Stimulated activated naive CD8-positive, alpha-beta T cell treated with anti-CD3 and anti-CD28 coated beads, Interleukin-15, amount 100 ng/mL, for 72 hours (primary cell): ENCODE data around the gene STRBP.
"Not testable (repeated sequence)": the region's sequence is repeated elsewhere in the genome, so short reads cannot be mapped to it uniquely, and the experiment has no call there.

Experiments used
- ATAC-seq: fragments of 150-1000 bp; cut with Tn5 transposase; 2 replicates; pipeline ENCODE4 v1.10.0; 2021; ENCODE audit warnings: mild to moderate bottlenecking, moderate library complexity
- DNase-seq, 2 donors: peaks; one replicate each; pipeline ENCODE4 v3.0.0; 2021 to 2022
- H3K27ac Mint-ChIP-seq, 2 donors: one replicate each; pipeline ENCODE4 v1.8.0; 2022; ENCODE audit warnings: mild to moderate bottlenecking in 2 of 2, mixed read lengths in 2 of 2, moderate library complexity in 2 of 2
- H3K27me3 Mint-ChIP-seq: one replicate; pipeline ENCODE4 v1.8.0; 2022; ENCODE audit warnings: mixed read lengths
- H3K4me1 Mint-ChIP-seq: one replicate; pipeline ENCODE4 v1.8.0; 2022; ENCODE audit warnings: mild to moderate bottlenecking, mixed read lengths
- H3K4me3 Mint-ChIP-seq, 2 donors: one replicate each; pipeline ENCODE4 v1.8.0; 2022; ENCODE audit warnings: mild to moderate bottlenecking in 2 of 2, mixed read lengths in 2 of 2, moderate library complexity in 1 of 2
- H3K9me3 Mint-ChIP-seq, 2 donors: one replicate each; pipeline ENCODE4 v1.8.0; 2022; ENCODE audit warnings: mixed read lengths in 2 of 2

The STRBP gene

DNA sequence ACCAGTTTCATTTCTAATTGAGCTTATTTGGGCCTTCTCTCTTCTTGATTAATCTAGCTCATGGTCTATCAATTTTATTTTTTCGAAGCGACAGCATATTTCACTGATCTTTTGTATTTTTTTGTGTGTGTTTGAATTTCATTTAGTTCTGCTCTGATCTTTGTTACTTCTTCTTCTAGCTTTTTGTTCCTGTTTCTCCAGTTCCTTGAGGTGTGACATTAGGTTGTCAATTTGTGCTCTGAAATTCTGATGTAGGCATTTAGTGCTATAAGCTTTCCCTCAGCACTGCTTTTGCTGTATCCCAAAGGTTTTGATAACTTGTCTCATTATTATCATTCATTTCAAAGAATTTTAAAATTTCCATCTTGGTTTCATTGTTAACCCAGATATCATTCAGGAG lies 67.3 kb downstream of the STRBP start:
- H3K4me3 Mint-ChIP-seq, result no peak overlapping the region
- ATAC-seq (no peak), DNase-seq (no peak)
- no peaks in the 10 kb centered on the region for H3K27me3 Mint-ChIP-seq
- H3K9me3 Mint-ChIP-seq, result peaks cover 0 to 4% of the 10 kb centered on the region in 2 donors
- H3K4me1 Mint-ChIP-seq, result no peaks in the 10 kb centered on the region
- no peak overlapping the region for H3K27ac Mint-ChIP-seq

- not testable (repeated sequence) for H3K4me3 Mint-ChIP-seq, H3K27ac Mint-ChIP-seq, H3K4me1 Mint-ChIP-seq, H3K27me3 Mint-ChIP-seq, DNase-seq, ATAC-seq, H3K9me3 Mint-ChIP-seq
Measured at GRCh38 chr9:123200469-123200868, 67.9 kb downstream of the STRBP start.

DNA sequence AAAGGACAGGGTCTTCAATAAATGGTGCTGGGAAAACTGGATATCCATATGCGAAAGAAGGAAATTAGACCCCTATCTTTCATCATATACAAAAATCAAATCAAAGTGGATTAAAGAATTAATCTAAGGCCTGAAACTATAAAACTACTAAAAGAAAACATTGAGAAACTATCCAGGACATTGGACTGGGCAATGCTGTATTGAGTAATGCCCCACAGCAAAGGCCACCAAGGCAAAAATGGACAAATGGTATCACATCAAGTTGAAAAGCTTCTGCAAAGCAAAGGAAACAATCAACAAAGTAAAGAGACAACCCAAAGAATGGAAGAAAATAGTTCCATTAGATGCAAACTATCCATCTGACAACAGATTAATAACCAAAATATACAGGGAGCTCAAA lies 72.3 kb downstream of the STRBP start:
- no peak overlapping the region for H3K4me3 Mint-ChIP-seq
- peaks cover 0 to 4% of the 10 kb centered on the region in 2 donors for H3K9me3 Mint-ChIP-seq
- H3K27ac Mint-ChIP-seq, result no peak overlapping the region
- DNase-seq (no peak), ATAC-seq (no peak)
- no peaks in the 10 kb centered on the region for H3K27me3 Mint-ChIP-seq
- no peaks in the 10 kb centered on the region for H3K4me1 Mint-ChIP-seq

GRCh38 chr9:123194023-123194422 lies 74.4 kb downstream of the STRBP start:
- no peaks in the 10 kb centered on the region for H3K4me1 Mint-ChIP-seq
- no peak for ATAC-seq
- no peaks in the 10 kb centered on the region for H3K27me3 Mint-ChIP-seq
- H3K9me3 Mint-ChIP-seq, result peaks cover 0 to 4% of the 10 kb centered on the region in 2 donors
- DNase-seq, result no peak
- H3K4me3 Mint-ChIP-seq, result no peak overlapping the region
- no peak overlapping the region for H3K27ac Mint-ChIP-seq

GRCh38 chr9:123191680-123192079 lies 76.7 kb downstream of the STRBP start:
- Mint-ChIP-seq H3K4me3 (no peak overlapping the region), H3K27me3 (no peaks in the 10 kb centered on the region), H3K4me1 (peaks cover 6% of the 10 kb centered on the region), H3K9me3 (peaks cover 0 to 2% of the 10 kb centered on the region in 2 donors), H3K27ac (no peak overlapping the region)
- ATAC-seq (no peak), DNase-seq (no peak)

GRCh38 chr9:123191260-123191659 lies 77.1 kb downstream of the STRBP start:
- ATAC-seq, result no peak
- Mint-ChIP-seq H3K4me3 (no peak overlapping the region), H3K4me1 (peaks cover 6% of the 10 kb centered on the region), H3K27ac (no peak overlapping the region), H3K27me3 (no peaks in the 10 kb centered on the region), H3K9me3 (no peaks in the 10 kb centered on the region)
- DNase-seq, result no peak

- no peak for DNase-seq
- H3K27me3 Mint-ChIP-seq, result no peaks in the 10 kb centered on the region
- no peaks in the 10 kb centered on the region for H3K9me3 Mint-ChIP-seq
- H3K4me1 Mint-ChIP-seq, result peaks cover 6% of the 10 kb centered on the region
- H3K27ac Mint-ChIP-seq, result no peak overlapping the region
- ATAC-seq, result no peak
- no peak overlapping the region for H3K4me3 Mint-ChIP-seq
Measured at GRCh38 chr9:123187131-123187530, 81.3 kb downstream of the STRBP start.

- H3K27me3 Mint-ChIP-seq, H3K4me1 Mint-ChIP-seq, H3K4me3 Mint-ChIP-seq, ATAC-seq, H3K27ac Mint-ChIP-seq, DNase-seq, H3K9me3 Mint-ChIP-seq: not testable (repeated sequence)
Measured at GRCh38 chr9:123186029-123186428, 82.4 kb downstream of the STRBP start.

DNA sequence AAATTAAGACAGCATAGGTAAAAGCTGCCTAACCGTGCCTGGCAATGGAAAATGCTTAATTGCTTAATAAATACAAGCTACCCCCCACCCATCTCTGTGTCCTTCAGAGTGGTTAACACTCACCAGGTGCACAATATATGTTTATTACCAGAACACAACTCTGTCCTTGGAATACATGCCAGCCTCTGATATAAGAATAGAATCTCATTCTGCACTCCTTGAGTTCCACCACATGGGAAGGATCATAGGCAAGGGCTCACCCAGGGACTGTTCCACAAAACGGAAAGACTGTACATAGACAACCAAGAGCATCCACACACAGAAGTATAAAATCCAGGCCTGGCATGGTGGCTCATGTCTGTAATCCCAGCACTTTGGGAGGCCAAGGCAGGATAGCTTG lies 91.4 kb downstream of the STRBP start:
- no peaks in the 10 kb centered on the region for H3K9me3 Mint-ChIP-seq
- no peak overlapping the region for H3K4me3 Mint-ChIP-seq
- ATAC-seq, result no peak
- peaks cover 11% of the 10 kb centered on the region for H3K4me1 Mint-ChIP-seq
- H3K27me3 Mint-ChIP-seq, result no peaks in the 10 kb centered on the region
- H3K27ac Mint-ChIP-seq, result no peak overlapping the region
- no peak for DNase-seq

DNA sequence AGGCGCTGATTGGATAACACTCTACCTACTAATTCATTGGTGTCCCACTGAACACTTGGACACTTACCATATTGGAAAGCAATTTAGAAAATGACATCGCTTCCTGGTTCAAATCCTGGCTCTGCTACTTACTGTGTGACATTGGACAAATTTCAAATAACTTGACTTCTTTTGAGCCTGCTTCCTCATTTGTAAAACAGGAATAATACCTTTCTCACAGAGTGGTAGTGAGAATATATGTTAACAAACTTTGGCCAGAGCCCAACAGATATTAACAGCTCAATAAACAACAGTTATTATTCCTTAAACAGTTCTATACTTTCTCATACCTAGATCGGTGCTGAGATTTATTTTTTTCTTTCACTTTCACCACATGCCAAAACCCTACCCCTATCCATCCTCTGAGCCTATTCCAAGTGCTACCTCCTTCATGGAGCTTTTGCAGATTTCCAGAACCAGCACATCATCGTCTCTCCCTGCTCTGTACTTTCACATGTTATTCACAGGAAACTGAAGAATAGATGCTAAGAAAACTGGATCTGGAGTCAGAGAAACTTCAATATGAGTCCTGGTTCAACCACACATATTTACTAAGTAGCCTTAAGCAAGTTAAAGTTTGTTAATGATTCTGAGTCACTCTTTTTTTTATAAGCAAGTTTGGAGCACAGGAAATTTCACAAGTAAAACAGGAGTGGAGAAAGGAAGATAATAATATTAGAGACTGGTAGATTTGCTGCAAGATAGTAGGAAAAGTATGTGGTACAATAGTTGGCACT lies 92.3 kb downstream of the STRBP start:
- DNase-seq, result no peak

DNA sequence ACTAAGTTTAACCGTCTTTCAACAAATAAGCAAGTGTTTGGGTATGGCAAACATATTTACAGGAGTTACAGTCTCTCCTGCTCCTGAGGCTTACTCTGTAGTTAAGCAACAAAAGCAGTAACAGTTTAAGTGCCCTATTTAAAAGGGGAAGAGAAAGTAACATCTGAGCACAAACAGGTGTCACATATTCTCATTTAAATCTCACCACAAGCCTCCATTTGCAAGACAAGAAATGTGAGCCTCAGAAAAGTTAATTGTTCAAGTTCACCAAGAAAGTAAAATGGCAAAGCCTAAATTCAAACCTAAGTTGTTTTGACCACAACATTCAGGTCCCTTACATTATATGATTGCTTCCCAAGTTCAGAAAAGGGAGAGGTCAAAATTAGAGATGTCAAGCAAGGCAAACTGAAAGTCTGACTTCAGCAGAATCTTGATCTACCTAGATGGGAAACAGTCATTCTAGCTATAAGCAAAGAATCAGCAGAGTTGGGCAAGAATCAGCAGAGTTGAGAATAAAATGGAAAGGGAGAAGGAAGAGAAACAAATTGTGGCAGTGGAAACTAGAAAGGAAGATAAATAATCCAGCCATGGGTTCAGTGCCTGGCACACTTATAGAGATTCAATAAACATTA lies 93.4 kb downstream of the STRBP start:
- Mint-ChIP-seq H3K4me3 (no peak overlapping the region), H3K27ac (no peak overlapping the region), H3K4me1 (peaks cover 11% of the 10 kb centered on the region), H3K27me3 (no peaks in the 10 kb centered on the region), H3K9me3 (no peaks in the 10 kb centered on the region)
- ATAC-seq (no peak), DNase-seq (no peak)

More for the DNA sequence above, 92.3 kb downstream of the STRBP start:
- no peaks in the 10 kb centered on the region for H3K27me3 Mint-ChIP-seq
- no peak overlapping the region for H3K27ac Mint-ChIP-seq
- no peak for ATAC-seq
- H3K9me3 Mint-ChIP-seq, result no peaks in the 10 kb centered on the region
- peaks cover 11% of the 10 kb centered on the region for H3K4me1 Mint-ChIP-seq
- H3K4me3 Mint-ChIP-seq, result no peak overlapping the region

- H3K4me3 Mint-ChIP-seq, result no peak overlapping the region
- DNase-seq, result no peak
- no peaks in the 10 kb centered on the region for H3K27me3 Mint-ChIP-seq
- H3K9me3 Mint-ChIP-seq, result no peaks in the 10 kb centered on the region
- H3K27ac Mint-ChIP-seq, result peak overlapping the region in 1 of 2 donors; percentile 36
- ATAC-seq, result no peak
- peaks cover 11% of the 10 kb centered on the region for H3K4me1 Mint-ChIP-seq
Measured at GRCh38 chr9:123174079-123174478, 94.3 kb downstream of the STRBP start.

DNA sequence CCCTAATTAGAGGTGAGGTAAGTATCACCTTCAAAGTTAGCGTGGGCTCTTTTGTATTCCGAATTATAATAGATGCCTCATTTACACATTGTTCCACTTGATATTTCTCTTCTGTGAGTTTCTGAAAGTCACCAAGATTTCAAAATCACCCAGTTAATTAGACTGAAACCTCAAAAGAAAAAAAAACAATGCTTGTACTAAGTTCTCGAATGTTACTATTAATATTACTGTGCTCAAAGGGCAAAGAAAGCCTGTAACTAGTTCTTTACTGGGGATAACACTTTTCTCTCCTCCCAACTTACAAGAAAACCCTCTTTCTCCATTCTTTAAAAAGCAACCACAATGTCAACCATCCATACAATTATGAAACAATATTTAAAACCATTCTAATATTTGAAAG lies 98.5 kb downstream of the STRBP start:
- peaks cover 6% of the 10 kb centered on the region for H3K4me1 Mint-ChIP-seq
- H3K27ac Mint-ChIP-seq, result no peak overlapping the region
- DNase-seq, result no peak
- ATAC-seq, result no peak
- no peaks in the 10 kb centered on the region for H3K9me3 Mint-ChIP-seq
- no peaks in the 10 kb centered on the region for H3K27me3 Mint-ChIP-seq
- H3K4me3 Mint-ChIP-seq, result no peak overlapping the region

DNA sequence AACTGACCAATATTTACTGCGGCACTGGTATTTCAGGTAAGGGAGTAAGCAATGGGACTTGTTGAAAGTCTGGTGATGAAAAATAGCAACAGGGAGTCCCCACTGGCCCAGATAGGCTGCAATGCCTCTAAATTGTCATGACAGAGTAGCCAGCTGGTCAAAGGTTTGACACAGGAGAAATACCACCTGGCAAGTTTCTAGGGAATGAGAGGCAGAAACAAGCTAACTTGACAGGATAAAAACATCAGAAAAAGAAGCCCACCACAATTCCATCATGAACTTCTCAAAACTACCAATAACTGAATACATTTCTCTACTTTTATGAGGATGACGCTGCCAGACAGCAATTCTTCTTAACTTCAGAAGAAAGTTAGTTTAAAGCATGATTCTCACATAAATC lies 99.8 kb downstream of the STRBP start:
- Mint-ChIP-seq H3K4me1 (peaks cover 5% of the 10 kb centered on the region), H3K9me3 (no peaks in the 10 kb centered on the region), H3K4me3 (no peak overlapping the region), H3K27me3 (no peaks in the 10 kb centered on the region), H3K27ac (no peak overlapping the region)
- ATAC-seq, result no peak
- no peak for DNase-seq

DNA sequence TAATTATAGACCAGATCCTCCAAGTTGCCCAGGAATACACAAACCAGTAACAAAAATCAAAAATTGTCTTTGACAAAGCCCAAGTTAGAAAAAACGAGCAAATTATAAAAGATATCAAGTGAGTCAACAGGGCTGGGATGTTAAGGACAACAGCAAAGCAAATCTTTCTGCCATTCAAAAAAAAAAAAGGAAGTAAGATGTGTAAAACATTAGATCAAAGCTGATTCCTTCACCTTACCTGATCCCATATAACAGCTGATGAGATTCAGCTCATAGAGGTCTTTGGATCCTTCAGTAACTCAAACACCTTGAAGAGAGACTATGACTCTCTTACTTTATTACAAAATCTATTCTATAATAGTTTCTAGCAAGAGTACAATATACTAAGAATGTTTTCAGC lies 100.9 kb downstream of the STRBP start:
- H3K9me3 Mint-ChIP-seq, result no peaks in the 10 kb centered on the region
- DNase-seq, result no peak
- H3K4me1 Mint-ChIP-seq, result peaks cover 5% of the 10 kb centered on the region
- no peak for ATAC-seq
- H3K27me3 Mint-ChIP-seq, result no peaks in the 10 kb centered on the region
- H3K4me3 Mint-ChIP-seq, result no peak overlapping the region
- no peak overlapping the region for H3K27ac Mint-ChIP-seq

DNA sequence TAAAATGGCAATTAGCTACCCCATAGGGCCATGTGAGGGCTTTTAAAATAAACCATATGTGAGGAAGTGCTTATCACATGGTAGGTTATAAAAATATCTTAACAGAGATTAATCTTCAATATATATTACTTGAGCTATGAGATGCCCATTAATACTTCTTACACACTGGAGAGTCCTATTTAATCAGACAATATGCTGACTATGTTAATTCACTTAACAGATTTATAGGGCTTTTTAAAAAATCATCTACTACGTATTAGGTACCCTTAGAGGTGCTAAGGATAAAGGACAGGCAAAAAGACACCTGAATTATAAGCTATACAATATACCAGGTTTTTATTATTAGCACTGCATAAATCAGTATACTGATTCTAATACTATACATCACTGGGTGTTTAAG lies 102.6 kb downstream of the STRBP start:
- ATAC-seq, result no peak
- H3K27me3 Mint-ChIP-seq, result no peaks in the 10 kb centered on the region
- no peaks in the 10 kb centered on the region for H3K9me3 Mint-ChIP-seq
- H3K4me3 Mint-ChIP-seq, result no peak overlapping the region
- H3K27ac Mint-ChIP-seq, result no peak overlapping the region
- peaks cover 5% of the 10 kb centered on the region for H3K4me1 Mint-ChIP-seq
- no peak for DNase-seq

- no peak overlapping the region for H3K4me3 Mint-ChIP-seq
- H3K27me3 Mint-ChIP-seq, result no peaks in the 10 kb centered on the region
- DNase-seq (no peak), ATAC-seq (no peak)
- peaks cover 5% of the 10 kb centered on the region for H3K4me1 Mint-ChIP-seq
- no peak overlapping the region for H3K27ac Mint-ChIP-seq
- no peaks in the 10 kb centered on the region for H3K9me3 Mint-ChIP-seq
Measured at GRCh38 chr9:123164285-123164684, 104.1 kb downstream of the STRBP start.
